ENCODE data around the gene B4GALT5.
"Not testable (repeated sequence)": the region's sequence is repeated elsewhere in the genome, so short reads cannot be mapped to it uniquely, and the experiment has no call there.

B4GALT5 gene

DNA sequence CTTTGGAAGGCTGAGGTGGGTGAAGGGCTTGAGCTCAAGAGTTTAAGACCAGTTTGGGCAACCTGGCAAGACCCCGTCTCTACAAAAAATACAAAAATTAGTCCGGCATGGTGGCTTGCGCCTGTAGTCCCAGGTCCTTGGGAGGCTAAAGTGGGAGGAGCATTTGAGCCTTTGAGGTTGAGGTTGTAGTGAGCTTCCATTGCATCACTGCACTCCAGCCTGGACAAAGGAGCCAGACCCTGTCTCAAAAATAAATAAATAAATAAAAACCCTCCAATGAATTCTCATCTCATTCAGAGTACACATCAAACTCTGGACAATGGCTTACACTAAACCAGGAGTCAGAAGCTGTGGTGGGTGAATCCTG, 31.8 kb downstream of the B4GALT5 start:
- no peak for DNase-seq (ENCODE audit: extremely low read depth in 1 of 2, low read depth in 1 of 2)

- no peak for DNase-seq (ENCODE audit: extremely low read depth in 1 of 2, low read depth in 1 of 2)
Measured at GRCh38 chr20:49680484-49680883, 33.2 kb downstream of the B4GALT5 start.

DNA sequence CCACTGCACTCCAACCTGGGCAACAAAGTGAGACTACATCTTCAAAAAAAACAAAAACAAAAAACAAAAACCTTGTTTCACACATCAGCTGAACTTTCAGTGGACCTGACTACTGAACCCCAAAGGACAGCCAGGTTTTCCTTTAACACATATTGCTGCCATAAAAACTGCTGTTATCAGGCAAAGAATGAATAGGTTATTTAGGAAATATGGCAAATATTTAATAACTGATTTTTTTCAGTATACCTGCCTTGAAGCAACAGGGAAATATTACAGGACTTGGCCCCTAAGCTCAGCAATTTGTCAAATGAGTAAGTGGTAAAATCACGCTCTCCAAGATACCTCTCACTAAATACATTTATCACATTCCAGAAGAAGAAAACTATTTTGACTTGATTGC, 34.0 kb downstream of the B4GALT5 start:
- no peak for DNase-seq (ENCODE audit: extremely low read depth in 1 of 2, low read depth in 1 of 2)

DNA sequence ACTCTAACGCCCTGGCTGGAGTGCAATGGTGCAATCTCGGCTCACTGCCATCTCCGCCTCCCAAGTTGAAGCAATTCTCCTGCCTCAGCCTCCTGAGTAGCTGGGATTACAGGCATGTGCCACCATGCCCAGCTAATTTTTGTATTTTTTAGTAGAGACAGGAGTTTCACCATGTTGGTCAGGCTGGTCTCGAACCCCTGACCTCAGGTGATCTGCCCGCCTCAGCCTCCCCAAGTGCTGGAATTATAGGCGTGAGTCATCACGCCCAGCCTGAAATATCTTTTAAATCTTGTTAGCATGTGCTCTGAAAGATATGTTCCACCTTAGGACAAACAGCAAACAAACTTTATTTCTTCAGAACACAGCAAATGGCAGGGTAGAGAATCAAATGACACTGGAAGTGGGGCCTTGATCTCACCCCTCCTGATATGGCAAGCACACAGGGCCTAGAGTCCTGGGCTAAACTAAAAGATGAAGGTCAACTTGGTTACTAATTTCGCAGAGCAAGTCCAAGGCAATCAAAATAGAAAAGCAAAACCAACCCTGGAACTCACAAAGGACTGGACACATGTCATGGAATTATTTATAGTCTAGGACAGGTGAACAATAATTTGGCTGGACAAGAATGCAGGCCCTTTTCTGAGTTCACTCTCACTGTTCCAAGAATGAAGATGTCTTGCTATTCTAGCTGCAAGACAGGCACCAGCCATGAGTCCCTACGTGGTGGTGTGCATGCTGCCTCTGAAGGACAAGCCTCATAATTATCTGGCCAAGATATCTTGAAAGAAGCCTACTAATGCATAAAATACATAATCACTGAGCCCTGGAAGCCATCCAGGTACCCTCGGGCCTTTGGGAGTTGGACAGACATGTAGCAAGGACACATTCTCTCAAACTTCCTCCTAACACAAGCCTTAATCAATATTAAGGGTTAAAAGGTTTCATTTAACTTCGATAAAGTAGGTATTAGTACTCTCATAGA, 35.6 kb downstream of the B4GALT5 start:
- no peak for DNase-seq (ENCODE audit: extremely low read depth in 1 of 2, low read depth in 1 of 2)

- DNase-seq (ENCODE audit: extremely low read depth in 1 of 2, low read depth in 1 of 2) = peak; percentile 13 to 29
Measured at GRCh38 chr20:49676581-49677291, 36.9 kb downstream of the B4GALT5 start.

DNA sequence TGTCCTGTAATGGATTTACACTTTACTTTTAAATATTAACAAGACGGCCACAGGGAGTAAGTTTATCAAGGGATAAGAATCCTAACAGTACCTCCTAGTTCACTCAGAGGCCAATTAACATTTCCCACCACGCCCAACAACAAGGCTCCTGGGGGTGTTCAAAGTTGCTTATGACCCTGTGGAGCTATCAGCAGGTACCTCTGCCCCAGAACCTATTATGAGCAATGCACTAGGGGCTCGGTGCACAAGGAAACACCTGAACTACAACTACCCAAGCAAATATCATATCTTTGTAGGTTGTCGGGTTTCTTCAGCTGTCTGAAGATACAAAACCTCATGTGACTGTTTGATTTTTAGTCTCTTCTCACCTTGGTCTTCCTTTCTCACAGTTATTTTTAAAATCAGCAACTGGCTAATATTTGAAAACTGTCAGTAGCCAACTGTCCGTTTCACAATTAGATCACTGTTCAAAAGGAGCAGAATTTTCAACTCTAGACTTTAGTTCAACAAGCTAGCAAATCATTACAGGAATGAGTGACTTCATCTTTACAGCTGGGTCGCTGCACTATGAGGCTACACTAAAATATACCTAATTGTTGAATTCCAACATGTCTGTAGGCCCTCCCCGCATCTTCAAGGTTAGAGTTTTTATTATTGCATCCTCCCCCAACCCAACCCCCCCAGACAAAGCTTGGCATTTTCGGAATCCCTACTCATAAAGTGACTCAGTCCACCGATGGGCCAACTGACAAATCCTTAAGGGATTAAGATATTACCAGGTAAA, 38.1 kb downstream of the B4GALT5 start:
- DNase-seq (ENCODE audit: extremely low read depth in 1 of 2, low read depth in 1 of 2) = no peak

GRCh38 chr20:49674383-49675352, 39.0 kb downstream of the B4GALT5 start:
- DNase-seq (ENCODE audit: extremely low read depth in 1 of 2, low read depth in 1 of 2) = no peak

DNA sequence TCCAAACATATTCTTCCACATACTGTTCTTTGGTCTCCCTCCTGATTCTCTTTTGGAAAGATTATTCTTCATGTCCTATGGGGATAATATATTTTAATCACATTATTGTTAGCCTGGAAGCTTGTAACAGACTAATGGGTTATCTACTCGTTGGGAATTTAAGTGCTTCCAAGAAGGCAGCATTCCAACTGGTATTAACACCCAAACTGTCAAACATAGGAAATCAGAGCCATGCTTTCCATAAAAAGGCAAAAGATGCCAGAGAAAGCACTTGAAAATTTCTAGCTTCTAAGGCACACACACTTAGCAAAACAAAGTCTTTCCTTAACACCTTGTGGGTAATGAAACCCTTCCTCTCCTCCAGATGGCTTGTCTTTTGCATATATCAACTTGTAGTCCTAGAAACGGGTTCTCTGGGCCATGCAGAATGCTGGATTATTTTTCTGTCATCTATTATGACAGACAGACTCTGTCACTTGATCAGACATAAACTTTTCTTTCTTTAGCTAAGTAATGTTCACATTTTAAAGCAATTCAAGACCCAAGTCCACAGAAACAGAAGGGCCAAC, 41.5 kb downstream of the B4GALT5 start:
- DNase-seq (ENCODE audit: extremely low read depth in 1 of 2, low read depth in 1 of 2) = no peak

DNA sequence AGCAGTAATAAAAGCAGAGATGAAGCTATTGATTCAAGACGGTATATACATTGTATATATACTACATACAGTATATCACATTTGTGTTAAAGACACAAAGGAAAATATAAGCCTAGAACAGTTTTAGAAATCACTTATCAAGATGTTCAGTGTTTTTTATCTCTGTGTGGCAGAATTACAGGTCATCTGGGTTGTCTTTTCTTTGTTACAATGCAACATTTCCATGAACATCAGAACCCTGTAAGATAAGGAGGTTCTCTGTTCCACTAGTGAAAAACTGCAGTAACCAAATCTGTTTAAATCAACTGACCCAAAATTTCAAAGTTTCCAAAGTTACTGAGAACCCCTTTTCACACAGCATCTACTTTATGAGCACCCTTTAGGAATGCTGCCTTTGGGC, 42.2 kb downstream of the B4GALT5 start:
- DNase-seq (ENCODE audit: extremely low read depth in 1 of 2, low read depth in 1 of 2) = no peak

GRCh38 chr20:49669601-49670189, 44.0 kb downstream of the B4GALT5 start:
- no peak for DNase-seq (ENCODE audit: extremely low read depth in 1 of 2, low read depth in 1 of 2)

DNA sequence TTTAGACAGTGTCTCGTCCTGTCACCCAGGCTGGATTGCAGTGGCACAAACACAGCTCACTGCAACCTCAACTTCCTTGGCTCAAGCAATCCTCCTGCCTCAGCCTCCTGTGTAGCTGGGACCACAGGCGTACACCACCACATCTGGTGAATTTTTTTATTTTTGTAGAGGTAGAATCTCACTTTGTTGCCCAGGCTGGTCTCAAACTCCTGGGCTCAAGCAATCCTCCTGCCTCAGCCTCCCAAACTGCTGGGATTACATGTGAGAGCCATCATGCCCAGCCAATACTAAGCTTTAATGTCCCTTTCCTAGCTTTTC, 44.8 kb downstream of the B4GALT5 start:
- not testable (repeated sequence) for DNase-seq (ENCODE audit: extremely low read depth in 1 of 2, low read depth in 1 of 2)

DNA sequence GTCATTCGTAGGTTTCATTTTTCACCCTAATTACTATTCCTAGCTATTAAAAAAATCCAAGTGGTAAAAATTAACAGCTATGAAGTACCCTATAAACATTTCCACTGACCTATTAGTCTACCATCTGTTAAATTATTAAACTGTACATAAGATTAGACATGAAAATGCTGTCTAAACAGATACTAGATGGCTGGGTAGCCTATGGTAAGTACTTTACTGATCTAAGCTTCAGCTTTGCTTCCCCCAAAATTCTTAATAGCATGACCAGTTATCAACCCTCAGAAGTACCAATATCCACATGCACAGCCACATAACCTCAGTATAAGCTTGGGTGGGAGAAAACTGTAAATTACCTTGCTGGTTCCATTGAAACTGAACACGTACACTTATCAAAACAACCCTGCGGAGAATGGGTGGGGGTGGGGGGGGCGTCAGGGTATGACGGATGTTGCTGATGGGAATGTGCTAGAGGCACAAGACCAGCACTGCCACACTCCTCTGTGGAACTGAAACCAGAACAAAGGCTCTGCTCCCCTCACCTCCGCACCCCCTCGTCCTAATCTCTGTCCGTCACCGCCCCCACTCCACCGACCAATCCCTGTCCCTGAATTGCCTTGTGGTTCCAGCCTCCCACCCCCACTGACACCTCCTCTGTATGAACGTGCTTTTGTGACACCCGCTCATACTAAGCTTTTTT, 45.3 kb downstream of the B4GALT5 start:
- peak; percentile 43 to 76 for DNase-seq (ENCODE audit: extremely low read depth in 1 of 2, low read depth in 1 of 2)

DNA sequence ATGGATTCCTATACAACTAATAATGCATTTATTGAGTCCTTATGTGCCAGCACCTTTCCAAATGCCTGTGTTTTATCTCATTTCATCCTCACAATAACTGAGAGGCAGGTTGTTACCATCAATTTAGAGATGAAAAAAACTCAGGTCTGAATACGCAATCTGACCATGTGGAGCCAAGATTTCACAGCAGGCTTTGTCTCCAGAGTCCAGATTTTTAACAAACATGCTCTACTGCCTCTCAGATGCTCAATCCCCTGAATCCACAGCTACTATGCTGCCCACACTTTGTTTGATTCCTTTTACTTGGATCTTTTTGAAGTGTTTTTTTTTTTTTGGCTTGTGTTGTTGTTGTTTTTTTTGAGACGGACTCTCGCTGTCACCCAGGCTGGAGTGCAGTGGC, 46.8 kb downstream of the B4GALT5 start:
- DNase-seq (ENCODE audit: extremely low read depth in 1 of 2, low read depth in 1 of 2) = no peak

DNA sequence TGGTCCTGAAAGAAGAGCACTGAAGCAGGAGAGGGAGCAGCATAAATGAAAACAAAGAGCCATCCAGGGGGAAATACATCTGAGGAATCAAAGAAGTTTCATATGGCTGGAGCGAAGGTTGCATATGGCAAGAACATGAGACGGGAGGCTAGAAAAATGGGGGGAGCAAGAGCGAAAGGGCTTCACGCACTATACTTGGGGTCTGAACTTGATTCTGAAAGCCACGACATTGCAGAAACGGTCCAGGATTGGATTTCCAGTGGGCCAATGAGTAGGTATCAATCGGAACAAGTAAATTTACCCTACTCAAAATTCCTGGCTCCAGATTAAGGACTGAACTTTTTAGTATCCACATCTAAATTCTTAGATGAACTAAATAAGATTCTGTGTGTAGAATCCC, 47.9 kb downstream of the B4GALT5 start:
- DNase-seq (ENCODE audit: extremely low read depth in 1 of 2, low read depth in 1 of 2) = no peak

GRCh38 chr20:49664612-49665313, 48.9 kb downstream of the B4GALT5 start:
- no peak for DNase-seq (ENCODE audit: extremely low read depth in 1 of 2, low read depth in 1 of 2)

DNA sequence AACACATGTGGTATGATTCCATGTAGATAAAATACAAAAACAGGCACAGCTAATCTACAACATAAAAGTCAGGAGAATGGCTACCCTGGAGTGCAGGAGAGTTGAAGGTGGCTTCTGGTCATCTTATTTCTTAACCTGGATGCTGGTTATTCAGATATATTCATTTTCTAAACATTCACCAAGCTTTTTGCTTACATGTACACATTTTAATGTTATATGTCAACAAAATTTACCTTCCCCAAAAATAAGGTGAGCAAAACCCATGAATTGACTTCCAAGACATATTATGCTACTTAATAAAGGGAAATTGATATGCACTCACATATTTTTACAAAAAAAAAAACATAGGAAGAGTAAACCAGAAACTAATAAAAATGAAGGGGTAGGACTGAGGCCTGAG, 50.6 kb downstream of the B4GALT5 start:
- DNase-seq (ENCODE audit: extremely low read depth in 1 of 2, low read depth in 1 of 2) = no peak

DNA sequence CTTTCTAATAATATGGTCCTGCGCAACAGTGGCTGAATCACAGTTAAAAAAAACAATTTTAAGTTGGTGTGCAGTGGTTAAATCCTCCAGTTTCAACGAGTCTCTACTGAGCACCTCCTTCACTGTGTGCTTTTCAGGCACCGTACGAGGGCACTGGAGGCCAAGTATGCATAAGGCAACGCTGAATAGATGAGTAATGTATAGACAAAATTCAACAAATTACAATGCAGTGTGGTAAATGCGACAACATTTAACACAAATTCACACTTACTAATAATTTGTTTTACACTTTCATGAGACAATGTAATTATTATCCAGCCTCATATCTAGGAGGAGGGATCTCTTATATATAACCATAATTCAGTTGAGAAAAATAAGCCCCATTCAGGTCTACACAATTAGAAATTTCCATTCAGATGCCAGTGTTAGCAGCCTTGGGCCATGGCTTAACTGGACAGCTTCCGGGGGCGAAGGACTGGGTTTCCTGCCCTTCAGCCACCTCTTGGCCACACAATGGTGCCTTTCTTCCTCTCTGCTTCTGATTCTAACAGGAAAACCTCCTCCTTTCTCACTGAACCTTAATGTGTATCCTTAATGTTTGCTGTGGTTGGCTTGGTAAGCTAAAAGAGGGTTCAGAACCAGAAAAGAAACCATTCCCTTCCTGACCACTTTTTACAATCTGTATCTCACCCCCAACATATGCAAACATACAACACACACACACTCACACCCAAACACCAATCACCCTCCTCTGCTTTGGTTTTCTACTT, 51.9 kb downstream of the B4GALT5 start:
- DNase-seq (ENCODE audit: extremely low read depth in 1 of 2, low read depth in 1 of 2) = no peak

DNA sequence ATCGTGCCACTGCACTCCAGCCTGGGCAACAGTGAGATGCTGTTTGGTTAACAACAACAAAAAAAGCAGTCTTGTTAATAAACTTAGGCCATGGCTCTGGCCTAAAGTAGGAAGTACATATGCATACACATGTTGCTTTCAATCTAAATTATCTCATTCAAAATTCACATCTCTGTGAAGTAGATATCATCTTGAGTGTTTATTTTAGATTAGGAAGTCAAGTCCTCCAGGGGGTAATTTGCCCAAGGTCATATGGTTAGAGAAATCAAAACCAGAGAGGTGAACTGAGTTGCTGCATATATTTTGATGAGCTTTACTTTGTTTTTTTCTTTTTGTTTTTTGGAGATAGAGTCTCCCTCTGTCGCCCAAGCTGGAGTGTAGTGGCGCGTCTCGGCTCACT, 52.8 kb downstream of the B4GALT5 start:
- no peak for DNase-seq (ENCODE audit: extremely low read depth in 1 of 2, low read depth in 1 of 2)
